Fibroblast of lung (primary cell): ENCODE data around the gene PGPEP1.

Experiments
- CTCF ChIP-seq, 2 donors: IDR thresholded peaks in 1 of 2; conservative IDR thresholded peaks in 1 of 2; 1 replicate in 1 of 2; 2 replicates in 1 of 2; pipeline ENCODE4 v1.5.1; 2011 to 2012; ENCODE audit warnings: low read length in 2 of 2, control low read depth in 1 of 2, inconsistent platforms in 1 of 2, low read depth in 1 of 2, mild to moderate bottlenecking in 1 of 2
- EZH2 ChIP-seq: IDR thresholded peaks from 2 replicates; pipeline ENCODE4 v1.5.1; 2012; ENCODE audit warnings: low read length, control low read depth, mild to moderate bottlenecking; ENCODE audit errors: missing control alignments

GRCh38 chr19:18312092-18312534, 28.3 kb upstream of the PGPEP1 start:
- no peak for TF ChIP-seq CTCF (conservative IDR thresholded peaks at IDR 0.05 in 1 of 2, IDR thresholded peaks at IDR 0.05 in 1 of 2; ENCODE audit: low read depth in 1 of 2, low read length in 2 of 2)
- TF ChIP-seq EZH2 = no peak
